HG03439 (cell line): ENCODE results near the gene EXO1.
"Not testable (repeated sequence)": the region's sequence is repeated elsewhere in the genome, so short reads cannot be mapped to it uniquely, and the experiment has no call there.

Source experiments
- ATAC-seq: cut with Tn5 transposase; IDR thresholded peaks from one replicate; pipeline ENCODE4 v1.9.1; 2021; ENCODE audit warnings: mild to moderate bottlenecking, moderate library complexity; ENCODE audit not compliant: unreplicated experiment

The EXO1 gene

DNA sequence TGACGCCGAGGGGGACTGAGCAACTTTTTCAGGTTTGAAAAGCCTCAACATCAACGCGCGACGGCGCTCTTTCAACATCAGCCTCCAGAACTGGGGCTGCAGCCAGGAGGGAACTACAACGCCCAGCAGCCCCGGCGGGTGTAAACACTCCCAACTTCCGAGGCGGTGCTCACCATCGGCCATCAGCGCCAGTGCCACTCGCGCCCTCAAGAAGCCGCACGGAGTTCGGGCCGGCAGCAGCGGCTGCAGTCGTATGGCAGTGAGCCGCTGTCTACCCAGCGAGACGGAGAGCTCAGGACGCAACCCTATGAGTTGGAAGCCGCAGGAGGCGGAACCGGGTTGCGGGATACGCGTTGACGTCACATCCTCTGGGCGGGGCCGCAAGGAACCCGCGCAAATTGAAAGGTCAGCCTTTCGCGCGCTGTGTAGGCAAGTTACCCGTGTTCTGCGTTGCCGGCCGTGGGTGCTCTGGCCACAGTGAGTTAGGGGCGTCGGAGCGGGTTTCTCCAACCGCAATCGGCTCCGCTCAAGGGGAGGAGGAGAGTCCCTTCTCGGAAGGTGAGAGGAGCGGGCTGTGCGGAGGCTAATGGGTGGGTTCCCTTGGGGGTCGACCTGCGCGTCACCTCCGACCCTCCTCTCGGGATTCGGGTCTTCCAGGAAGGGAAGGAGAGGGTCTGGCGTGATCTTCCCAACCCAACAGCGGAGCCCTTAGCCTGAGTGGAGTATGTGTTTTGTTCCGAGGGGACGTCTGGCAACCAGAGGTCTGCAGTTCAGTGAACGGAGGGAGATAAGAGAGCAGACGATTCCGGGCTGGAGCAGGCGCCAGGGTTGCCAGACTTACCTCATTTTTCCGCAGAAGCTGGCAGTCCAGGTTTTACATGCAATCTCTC is at the start of gene EXO1:
TSS of gene EXO1 (plus strand) at position 409 of the 890 bp plus-strand sequence. CDS start 2,222 bp downstream, outside the sequence.
- ATAC-seq, result peak; percentile 98

- ATAC-seq, result no peak
Observed at GRCh38 chr1:241799416-241799815, 48.6 kb upstream of the EXO1 start.

DNA sequence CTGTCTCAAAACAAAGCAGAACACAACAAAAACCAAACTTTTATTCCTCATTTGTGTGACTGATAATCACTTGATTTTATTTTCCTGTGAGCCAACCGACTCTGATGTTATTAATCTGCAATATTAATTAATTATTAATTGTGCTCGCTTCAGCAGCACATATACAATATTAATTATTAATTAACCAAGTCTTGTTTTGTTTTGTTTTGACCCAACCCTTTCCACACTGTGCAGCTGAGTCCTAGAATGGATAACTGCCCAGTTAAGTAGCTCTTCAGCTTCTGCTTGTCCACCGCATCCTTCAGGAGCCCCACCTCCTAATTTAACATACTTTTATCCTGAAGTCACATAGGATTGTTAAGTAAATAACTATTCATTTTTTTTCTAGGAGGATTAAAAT is 47.4 kb upstream of the EXO1 start:
- no peak for ATAC-seq

DNA sequence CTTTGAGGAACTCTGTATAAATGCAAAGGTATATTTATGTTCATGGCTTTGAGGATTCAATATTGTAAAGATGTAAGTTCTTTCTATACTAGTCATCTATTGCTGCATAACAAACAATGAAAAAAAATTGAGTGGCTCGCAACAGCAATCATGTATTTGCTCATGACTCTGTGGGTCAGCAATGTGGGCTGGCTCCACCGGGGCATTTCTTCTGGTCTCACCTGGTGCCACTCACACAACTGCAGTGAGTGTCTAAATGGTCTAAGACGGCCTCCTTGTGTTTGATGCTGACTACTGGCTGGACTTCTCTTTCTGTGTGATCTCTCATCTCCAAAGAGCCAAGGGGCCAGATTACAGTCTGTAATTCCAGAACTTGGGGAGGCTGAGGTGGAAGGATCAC is 45.1 kb upstream of the EXO1 start:
- ATAC-seq, result no peak

GRCh38 chr1:241804706-241805105 is 43.3 kb upstream of the EXO1 start:
- not testable (repeated sequence) for ATAC-seq

DNA sequence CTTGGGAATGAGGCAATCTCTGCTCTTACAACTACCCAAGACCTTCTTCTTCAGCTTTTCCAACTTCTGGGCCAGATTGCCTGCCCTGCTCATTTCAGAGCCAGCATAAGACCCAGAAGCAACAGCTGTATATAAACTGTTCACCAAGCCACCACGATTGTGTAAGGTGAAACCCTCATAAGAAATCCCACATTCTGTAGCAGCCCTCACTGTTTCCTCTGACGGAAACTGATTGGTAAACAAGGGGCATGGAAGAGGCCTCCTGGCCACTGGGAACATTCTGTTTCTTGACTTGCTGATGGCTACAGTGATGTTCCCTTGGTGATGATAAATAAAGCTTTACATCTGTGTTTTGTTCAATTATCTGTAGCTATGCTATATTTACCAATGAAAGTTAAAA is 39.7 kb upstream of the EXO1 start:
- no peak for ATAC-seq

GRCh38 chr1:241810769-241811405 is 37.1 kb upstream of the EXO1 start:
- peak; percentile 57 for ATAC-seq

DNA sequence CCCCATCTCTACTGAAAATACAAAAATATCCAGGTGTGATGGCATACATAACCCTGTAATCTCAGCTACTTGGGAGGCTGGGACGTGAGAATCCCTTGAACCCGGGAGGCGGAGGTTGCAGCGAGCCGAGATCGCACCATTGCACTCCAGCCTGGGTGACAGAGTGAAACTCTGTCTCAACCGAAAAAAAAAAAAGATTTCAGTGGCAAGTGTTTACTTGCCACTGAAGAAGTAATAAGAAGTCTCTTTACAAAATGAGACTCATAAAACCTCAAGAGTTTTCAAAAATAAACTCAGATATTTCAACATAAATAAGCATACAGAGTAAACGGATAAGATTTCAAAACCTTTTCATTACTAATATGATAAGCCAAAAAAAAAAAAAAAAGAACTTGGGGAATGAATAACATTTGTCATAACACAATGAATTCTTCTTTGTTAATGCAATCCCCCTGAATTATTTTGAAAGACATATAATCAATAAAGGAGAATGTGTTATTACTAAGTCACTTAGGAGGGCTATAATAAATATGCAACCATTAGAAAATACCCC is 34.2 kb upstream of the EXO1 start:
- no peak for ATAC-seq

DNA sequence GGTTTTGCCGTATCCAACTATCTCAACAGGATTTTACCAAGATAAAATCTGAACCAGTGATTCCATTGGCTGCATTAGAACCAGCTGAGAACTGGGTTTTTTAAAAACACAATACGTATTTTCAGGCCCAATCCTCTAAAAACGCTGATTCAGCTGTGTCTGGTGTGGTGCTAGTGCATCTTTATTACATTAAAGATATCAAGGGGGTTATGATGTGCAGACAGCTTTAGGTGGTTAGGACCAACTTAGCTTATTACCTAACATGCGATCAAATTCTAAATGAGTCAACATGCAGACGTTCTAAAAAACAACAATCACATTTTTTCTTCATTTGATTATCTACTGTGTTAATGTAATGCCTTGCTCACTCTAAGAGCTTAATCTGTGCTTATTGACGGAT is 32.0 kb upstream of the EXO1 start:
- no peak for ATAC-seq

- ATAC-seq, result no peak
Observed at GRCh38 chr1:241817331-241817792, 30.6 kb upstream of the EXO1 start.

GRCh38 chr1:241817956-241818612 is 29.9 kb upstream of the EXO1 start:
- ATAC-seq, result no peak

DNA sequence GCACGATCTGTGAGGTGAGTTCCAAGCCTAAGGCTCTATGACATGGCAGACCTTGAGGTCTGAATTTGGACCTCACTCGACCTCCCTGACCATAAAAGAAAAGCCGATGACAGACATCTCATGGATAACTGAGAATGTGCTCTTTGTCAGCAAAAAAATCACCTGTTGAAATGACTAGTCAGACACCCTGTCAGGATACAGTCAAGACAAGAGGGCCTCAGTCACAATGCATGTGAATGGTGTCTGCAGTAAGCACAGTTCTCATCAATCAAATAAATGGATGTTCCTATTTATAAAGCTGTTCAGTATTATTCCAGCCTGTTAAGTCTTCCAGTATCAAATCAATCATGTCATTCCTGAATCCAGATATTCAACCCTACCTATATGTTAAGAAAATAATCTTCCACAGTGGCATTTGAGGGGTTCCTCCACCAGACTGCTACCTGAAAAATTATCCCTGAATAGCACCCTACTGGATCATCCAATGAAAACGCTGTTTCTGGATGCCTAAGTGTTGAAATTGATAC is 28.6 kb upstream of the EXO1 start:
- no peak for ATAC-seq

- no peak for ATAC-seq
Observed at GRCh38 chr1:241821363-241821762, 26.6 kb upstream of the EXO1 start.

GRCh38 chr1:241822846-241823245 is 25.2 kb upstream of the EXO1 start:
- no peak for ATAC-seq

DNA sequence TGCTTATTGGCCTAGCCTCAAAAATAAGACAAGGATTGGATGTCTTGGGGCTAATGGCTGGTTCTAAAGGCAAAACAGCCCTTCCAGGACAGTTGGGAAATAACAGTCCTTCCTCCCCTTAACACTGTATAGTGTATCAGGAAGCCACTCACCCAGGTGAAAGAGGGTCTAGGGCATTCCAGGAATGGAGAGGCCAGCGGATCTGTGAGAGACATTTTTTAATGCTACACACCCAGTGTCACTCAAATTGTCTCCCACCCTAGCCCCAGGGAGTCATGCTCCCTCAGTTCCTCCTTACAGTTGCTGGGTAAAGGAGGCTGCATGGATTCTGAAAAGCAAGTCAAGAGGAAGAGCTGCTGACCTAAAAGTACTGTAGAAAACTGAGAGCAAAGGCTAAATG is 24.1 kb upstream of the EXO1 start:
- ATAC-seq, result no peak

DNA sequence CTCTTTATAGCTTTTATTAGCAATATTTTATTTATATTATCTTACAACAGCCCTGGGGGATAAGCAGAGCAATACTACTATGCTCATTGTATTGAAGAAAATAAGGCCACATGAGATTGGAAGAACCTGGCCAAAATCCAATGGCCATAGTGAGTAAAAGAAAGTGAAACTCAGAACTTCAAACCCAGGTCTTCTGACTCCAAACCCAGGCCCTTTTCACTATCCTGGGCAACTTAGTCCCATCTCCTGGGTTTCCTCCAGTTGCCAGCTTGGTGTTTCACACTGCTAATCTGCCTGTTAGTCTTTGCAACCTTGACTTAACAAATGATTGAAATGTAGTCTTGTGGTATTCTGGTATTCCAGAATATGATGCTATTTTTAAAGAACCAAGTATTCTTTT is 22.4 kb upstream of the EXO1 start:
- no peak for ATAC-seq

DNA sequence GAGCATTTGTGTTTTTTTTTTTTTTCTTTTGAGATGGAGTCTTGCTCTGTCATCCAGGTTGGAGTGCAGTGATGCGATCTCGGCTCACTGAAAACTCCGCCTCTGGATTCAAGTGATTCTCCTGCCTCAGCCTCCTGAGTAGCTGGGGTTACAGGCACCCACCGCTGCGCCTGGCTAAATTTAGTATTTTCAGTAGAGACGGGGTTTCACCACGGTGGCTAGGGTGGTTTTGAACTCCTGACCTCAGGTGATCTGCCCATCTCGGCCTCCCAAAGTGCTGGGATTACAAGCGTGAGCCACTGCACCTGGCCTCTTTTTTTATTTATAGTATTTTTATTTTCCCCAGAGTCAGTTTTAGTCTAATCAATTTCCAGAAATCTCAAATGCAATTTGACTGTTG is 21.4 kb upstream of the EXO1 start:
- not testable (repeated sequence) for ATAC-seq

GRCh38 chr1:241827264-241827663 is 20.7 kb upstream of the EXO1 start:
- no peak for ATAC-seq

GRCh38 chr1:241828463-241829021 is 19.5 kb upstream of the EXO1 start:
- no peak for ATAC-seq

DNA sequence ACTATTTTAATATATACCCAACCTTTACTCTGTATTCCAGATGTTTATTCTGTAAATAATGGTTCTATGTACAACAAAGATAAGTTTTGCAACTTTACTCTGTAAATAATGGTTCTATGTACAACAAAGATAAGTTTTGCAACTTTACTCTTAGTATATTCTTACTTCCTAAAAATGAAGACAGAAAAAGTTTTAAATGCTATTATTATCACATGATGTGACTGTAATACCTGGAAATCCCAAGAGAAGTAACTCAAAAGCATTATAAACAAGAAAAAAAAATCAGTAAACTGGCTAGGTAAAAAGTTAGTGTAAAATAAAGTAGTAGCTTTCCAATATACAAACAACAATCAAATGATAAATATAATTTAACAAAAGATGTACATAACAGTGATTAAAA is 18.5 kb upstream of the EXO1 start:
- ATAC-seq, result no peak
